HFF-Myc (cell line): Measurements from ENCODE around the gene RBPJ.

Experiments used
- DNase-seq: peaks from one replicate; pipeline ENCODE4 v3.0.0-alpha.2; 2011; ENCODE audit warnings: low read depth; ENCODE audit errors: extremely low read depth
- H3K4me3 ChIP-seq: replicated peaks from 2 replicates; pipeline ENCODE4 v1.5.1; 2011; ENCODE audit warnings: low read depth, mild to moderate bottlenecking, control low read depth, low read length
- TF ChIP-seq, protein P1 (sequence below): IDR thresholded peaks from 2 replicates; pipeline ENCODE4 v1.5.1; 2012; ENCODE audit warnings: mild to moderate bottlenecking, low read depth, low read length, control low read depth; ENCODE audit errors: missing control alignments

The RBPJ gene

DNA sequence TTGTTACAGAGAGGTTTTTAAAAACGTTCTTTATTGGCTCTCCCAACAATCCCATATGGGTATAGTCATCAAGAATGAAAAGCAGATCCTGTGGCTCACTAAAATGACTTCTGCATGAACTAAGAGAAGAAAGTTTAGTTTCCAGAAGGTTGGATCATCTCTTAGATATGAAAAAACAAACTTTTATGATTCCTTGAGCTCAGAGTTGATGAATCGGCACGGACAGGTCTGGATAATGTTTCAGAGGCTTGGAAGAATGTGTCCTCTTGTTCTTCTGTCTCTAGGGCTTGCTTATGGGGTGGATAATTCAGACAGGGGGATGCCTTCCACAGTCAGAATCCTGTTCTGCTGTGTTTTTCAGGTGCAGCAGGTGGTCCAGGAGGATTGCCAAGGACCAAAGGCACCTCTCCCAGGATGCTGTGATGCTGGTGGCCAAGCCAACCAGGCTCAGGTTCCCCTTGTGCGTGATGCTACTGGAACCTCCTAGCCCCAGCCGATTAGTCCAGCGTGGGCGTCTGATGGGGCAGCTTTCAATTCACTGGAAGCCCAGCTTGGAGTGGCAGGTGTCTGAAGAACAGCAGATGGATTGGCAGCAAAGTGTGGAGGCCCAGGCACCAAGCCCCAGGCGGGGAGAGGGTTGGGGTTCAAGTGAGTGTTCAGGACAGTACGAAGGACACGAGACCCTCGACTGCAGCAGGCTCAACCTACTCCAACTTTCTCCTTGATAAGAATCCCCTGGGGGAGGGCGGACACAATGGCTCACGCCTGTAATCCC lies 139.1 kb downstream of the RBPJ start:
- no peak overlapping the region for H3K4me3 ChIP-seq
- TF ChIP-seq, protein P1, sequence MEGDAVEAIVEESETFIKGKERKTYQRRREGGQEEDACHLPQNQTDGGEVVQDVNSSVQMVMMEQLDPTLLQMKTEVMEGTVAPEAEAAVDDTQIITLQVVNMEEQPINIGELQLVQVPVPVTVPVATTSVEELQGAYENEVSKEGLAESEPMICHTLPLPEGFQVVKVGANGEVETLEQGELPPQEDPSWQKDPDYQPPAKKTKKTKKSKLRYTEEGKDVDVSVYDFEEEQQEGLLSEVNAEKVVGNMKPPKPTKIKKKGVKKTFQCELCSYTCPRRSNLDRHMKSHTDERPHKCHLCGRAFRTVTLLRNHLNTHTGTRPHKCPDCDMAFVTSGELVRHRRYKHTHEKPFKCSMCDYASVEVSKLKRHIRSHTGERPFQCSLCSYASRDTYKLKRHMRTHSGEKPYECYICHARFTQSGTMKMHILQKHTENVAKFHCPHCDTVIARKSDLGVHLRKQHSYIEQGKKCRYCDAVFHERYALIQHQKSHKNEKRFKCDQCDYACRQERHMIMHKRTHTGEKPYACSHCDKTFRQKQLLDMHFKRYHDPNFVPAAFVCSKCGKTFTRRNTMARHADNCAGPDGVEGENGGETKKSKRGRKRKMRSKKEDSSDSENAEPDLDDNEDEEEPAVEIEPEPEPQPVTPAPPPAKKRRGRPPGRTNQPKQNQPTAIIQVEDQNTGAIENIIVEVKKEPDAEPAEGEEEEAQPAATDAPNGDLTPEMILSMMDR = no peak
- DNase-seq = no peak

DNA sequence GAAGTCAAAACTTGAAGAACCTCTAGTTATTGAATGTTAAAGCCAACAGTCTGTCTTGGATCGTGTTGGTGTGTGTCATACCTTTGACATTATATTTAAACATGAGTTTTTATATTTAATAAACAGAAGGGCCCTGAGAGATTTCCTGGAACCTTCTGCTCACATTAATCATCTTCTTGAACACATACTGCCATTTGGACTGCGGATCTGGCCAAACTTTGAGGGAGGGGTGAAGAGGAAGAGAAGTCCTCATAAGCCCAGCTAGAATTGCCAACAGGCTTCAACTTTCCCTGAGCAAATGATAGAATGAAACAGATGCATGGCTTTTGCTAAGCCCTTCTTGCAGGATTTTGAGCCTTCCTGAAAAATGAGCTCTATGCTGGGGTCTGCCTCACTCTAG lies 142.1 kb downstream of the RBPJ start:
- TF ChIP-seq, protein P1 = no peak
- DNase-seq = no peak
- H3K4me3 ChIP-seq = no peak overlapping the region

DNA sequence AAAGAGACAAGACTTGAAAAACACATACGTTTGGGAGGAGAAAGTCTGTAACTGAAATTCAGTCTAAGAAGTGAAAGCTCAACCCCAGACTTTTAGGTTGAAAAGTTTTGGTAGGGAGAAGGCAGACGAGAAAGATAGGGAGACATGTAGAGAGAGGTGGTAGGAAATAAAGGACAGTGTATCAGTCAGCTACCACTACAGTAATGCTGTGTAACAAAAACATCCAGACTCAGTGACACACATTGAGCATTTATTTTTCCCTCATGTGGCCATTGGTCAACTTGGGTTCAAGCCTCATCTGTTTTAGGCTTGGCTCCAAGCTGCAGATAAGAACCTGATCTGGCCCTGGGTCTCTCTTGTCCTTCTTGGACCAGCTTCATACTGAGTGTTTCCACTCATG lies 142.6 kb downstream of the RBPJ start:
- no peak for DNase-seq
- TF ChIP-seq, protein P1 = no peak
- no peak overlapping the region for H3K4me3 ChIP-seq

DNA sequence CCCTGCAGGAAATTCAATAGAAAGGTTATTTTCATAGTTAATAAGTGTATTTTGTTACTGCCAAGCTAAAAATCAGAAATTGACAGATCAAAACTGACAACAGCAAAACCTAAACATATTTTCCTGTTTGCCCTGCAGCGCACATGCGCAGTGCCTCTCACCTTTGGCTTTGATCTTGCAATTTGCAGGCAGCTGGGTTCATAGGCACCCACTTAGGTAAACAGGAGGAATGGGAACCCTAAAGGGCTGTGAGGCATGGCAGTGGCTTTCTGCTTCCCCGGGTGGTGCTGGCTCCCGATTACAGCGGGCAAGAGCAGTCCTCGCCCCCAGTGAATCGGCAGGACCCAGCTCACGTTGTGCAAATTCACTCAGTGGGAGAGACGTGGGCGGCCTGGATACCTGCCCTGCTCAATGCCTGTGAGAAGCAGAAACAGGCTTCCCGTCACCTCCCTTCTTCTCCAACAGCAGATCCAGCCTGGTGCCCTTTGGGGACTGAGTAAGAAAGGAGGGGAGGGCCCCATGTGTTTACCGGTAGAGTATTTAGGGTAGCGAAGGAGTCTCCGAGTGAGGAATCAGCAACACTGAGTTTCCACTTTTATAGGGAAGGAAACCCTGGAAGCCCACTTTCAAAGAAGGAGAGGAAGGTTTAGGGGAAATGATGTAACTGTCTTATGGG lies 143.7 kb downstream of the RBPJ start:
- DNase-seq = no peak
- TF ChIP-seq, protein P1 = no peak
- no peak overlapping the region for H3K4me3 ChIP-seq

DNA sequence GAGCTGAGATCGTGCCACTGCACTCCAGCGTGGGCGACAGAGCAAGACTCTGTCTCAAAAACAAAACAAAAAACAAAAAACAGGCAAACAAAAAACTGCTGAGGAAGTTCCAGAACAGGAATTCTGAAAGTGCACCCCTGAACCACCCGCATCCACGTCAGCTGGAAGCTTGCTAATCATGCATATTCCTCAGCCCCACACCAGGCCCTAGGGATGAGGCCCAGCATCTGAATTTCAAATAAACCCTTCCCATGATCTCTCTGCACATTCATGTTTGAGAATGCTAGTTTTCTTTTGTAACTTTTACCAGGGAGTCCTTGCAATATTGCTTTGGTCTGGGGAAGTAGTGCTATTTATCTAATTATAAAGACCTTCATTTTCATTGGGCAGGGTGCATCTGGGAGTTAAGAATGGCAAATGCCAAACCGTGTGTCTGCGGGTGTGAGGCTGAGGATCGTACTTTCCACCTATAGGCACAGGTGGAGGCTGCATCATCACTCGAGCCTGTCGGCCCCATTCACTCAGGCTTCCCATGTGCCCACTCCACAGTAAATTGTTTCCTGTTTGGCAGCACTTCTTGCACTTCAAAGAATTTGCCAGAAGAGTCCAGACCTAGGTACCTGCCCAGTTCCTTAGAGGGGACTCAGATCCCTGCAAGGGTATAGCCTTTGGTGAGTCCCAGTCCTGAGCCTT lies 145.9 kb downstream of the RBPJ start:
- no peak for DNase-seq
- no peak overlapping the region for H3K4me3 ChIP-seq
- TF ChIP-seq, protein P1 = no peak

DNA sequence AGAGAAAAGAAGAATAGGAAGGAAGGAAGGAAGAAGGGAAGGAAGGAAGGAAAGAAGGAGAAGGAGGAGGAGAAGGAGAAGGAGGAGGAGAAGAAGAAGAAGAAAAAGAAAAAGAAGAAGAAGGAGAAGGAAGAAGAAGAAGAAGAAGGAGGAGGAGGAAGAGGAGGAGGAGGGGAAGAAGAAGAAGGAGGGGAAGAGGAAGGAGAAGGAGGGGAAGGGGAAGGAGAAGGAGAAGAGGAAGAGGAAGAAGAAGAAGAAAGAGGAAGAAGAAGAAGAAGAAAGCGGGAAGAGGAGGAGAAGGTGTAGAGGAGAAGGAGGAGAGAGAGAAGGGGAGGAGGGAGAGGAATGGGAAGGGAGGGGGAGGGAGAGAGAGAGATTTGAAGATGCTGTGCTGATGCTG lies 146.9 kb downstream of the RBPJ start:
- H3K4me3 ChIP-seq = no peak overlapping the region
- TF ChIP-seq, protein P1 = no peak
- DNase-seq = no peak
